VCaP (cell line): Measurements from ENCODE around the gene TLR7.

Experiments
- H3K27ac ChIP-seq: fragments of 450-650 bp; 2 replicates; pipeline ENCODE4 v1.5.1; 2017
- TF ChIP-seq, protein P1 (sequence below): fragments of 450-650 bp; conservative IDR thresholded peaks from 2 replicates; pipeline ENCODE4 v1.5.1; 2017; ENCODE audit warnings: mild to moderate bottlenecking, moderate library complexity

Gene TLR7

DNA sequence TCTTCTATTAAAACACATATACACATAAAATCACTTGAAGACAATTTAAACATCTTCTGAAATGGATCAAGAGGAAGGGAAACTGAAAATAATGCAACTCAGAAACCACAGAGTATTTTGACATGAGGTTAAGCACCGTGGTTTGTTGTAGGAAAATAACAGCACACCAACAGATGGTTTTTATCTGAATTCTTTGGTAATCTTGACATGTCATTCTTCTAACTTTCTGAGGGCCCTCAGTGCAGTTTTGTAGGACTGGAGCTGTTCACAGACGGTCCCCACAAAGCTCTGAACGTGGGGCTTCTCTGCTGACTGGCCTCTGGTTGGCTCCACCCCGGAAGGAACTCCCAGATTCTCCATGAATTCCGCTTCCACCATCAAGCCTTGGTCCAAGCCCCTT lies 23.6 kb downstream of the TLR7 start:
- no peak overlapping the region for H3K27ac ChIP-seq

DNA sequence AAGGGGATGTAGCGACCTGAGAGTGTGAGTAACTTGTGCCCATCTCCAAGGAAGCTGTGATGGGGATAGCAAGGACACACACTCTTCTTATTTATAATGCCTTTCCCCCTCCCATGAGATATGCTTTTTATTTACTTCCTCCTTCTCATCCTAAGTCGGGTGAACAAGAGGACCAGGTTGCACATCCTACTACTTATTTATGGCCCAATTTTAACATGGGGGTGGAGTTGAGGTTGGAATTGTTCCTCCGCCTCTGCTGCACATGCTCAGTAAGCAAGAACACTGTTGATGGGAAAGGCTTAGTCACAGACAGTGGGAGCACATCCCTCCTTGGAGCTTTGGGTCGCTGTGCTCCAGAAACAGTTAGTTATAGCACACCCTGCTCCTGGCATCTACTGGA lies 24.3 kb downstream of the TLR7 start:
- no peak overlapping the region for H3K27ac ChIP-seq
- TF ChIP-seq, protein P1, sequence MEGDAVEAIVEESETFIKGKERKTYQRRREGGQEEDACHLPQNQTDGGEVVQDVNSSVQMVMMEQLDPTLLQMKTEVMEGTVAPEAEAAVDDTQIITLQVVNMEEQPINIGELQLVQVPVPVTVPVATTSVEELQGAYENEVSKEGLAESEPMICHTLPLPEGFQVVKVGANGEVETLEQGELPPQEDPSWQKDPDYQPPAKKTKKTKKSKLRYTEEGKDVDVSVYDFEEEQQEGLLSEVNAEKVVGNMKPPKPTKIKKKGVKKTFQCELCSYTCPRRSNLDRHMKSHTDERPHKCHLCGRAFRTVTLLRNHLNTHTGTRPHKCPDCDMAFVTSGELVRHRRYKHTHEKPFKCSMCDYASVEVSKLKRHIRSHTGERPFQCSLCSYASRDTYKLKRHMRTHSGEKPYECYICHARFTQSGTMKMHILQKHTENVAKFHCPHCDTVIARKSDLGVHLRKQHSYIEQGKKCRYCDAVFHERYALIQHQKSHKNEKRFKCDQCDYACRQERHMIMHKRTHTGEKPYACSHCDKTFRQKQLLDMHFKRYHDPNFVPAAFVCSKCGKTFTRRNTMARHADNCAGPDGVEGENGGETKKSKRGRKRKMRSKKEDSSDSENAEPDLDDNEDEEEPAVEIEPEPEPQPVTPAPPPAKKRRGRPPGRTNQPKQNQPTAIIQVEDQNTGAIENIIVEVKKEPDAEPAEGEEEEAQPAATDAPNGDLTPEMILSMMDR = no peak

More for the DNA sequence above, 23.6 kb downstream of the TLR7 start:
- TF ChIP-seq, protein P1 = no peak

DNA sequence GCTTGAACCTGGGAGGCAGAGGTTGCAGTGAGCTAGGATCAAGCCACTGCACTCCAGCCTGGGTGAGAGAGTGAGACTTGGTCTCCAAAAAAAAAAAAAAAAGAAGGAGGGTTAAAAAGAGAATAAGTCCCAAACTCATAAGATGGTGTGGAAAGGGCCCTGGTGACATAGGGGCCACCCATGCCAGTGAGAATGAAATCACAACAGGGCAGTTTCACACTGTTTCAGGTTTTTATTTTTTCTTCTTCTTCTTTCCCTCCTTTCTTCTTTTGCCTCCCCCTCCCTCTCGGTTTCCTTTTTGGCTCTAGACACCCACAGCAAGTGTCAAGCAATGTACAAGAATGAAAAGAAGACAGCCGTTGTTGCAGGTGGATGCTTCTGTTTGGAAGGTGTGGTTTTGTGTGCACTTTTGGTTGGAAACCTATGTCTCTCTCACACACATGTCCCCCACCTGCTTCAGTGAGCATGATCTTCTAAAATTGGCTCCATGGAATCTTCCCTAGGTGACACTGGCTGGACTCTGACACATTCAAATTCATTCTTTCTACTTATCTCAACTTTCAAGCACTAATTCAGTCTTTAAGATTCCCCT lies 25.1 kb downstream of the TLR7 start:
- H3K27ac ChIP-seq = no peak overlapping the region
- TF ChIP-seq, protein P1 = no peak

DNA sequence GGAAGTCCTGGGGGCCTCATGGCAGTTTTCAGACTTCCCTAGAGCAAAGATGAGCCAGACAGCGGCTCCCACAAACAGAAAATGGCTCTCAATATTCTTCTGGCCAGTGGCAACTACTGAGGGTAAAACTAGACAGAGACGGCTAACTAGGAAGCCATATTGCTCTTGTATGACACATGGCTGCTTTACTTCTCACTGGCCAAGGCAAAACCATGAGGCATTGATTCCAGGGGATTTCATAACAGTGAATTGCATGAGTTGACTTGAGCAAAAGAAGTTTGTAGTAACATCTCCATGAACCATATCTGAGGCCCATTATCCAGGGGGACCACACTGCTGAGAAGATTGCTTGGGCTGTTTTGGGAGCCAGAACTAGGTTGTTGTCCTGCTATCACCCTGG lies 25.8 kb downstream of the TLR7 start:
- TF ChIP-seq, protein P1 = no peak
- H3K27ac ChIP-seq = no peak overlapping the region

DNA sequence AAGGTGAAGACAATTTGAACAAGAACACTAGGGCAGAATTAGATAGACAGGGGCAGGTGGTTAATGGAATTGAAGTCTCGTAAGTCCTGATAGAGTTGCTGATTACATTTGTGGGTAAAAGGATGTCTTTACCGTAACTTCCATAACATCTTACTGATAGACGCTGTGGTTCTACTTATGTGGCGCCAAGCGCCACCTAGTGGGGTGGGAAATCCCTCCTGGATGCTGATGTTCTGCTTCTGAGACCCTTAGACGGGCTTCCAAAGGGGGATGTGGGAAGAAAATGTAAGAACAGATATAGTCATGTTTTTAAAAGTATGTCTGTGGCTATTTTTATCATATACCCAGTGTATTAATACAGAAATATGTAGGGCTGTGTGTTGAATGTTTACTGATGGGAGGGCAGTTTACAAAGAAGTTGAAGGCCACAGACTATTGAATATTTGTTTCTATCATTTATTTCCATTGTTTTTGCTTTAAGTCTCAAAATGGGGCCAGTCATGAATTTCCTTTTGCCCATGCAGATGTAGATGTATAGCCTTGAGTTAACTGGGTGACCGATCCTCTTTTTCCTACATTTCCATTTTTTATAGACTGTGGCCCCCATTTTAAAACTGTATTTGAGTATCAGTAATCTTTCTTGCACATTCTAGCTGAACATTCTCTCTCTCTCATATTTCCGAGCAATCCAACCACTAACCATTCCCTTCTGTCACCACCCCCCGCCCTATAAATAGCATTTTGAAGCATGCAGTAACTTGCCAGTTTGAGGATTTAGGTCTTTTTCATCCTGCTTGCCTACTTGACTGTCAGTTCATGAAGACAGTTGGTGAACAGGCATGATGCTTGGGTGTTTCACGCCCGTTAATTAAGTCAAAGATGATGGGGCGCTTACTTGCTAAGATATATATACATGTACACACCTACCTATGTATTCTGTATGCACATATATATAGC lies 27.5 kb downstream of the TLR7 start:
- H3K27ac ChIP-seq = no peak overlapping the region
- TF ChIP-seq, protein P1 = peak; percentile 83

DNA sequence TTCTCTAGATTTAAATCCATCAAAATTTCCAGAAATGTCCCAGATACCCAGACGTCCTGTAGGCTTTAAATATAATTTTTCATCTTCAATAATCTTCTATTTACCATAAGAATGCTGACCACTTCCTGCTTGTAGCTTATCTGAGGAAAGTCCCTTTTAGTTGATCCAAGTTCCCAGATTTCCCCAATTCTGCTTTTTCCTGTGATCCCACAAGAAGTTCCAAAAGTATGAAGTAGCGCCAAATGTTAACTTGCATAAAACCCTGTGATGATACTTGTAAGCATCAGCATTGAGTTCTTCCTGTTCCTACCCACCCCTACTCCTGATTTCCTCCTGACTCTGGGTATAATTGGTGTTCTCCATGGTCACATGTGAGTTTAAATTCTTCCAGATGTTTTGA lies 29.0 kb downstream of the TLR7 start:
- TF ChIP-seq, protein P1 = no peak
- no peak overlapping the region for H3K27ac ChIP-seq

DNA sequence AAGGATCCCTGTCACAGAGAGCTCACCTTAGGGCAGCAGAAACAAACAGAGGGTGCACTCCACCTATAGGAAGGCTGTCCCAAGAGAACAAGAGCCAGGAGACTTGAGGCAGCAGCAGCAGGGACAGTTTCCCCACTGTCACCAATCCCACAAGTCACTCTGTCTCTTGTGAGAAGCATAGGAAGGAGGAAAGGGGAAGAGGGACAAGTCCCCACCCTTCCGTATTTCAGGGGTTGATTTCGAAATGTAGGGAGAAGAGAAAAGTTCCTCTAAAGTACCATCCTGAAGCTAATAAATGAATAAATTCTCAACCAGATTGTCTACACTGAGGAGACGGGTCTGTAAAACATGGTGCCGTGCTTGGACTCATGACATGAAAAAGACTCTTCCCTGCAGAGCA lies 30.1 kb downstream of the TLR7 start:
- TF ChIP-seq, protein P1 = no peak
- H3K27ac ChIP-seq = no peak overlapping the region
